ENCODE results near the gene AVPR2.

GRCh38 chrX:153909024-153909979 lies 4.8 kb downstream of the AVPR2 start:
- TF ChIP-seq TAF1 (IDR thresholded peaks at IDR 0.05; ENCODE audit: borderline replicate concordance, insufficient read depth, low read length), result no peak
- no peak for TF ChIP-seq SIN3A (IDR thresholded peaks at IDR 0.05; ENCODE audit: borderline replicate concordance, insufficient read depth, low read length)
